ENCODE results near the gene POTEC.
"Not testable (repeated sequence)": the region's sequence is repeated elsewhere in the genome, so short reads cannot be mapped to it uniquely, and the experiment has no call there.

The POTEC gene

DNA sequence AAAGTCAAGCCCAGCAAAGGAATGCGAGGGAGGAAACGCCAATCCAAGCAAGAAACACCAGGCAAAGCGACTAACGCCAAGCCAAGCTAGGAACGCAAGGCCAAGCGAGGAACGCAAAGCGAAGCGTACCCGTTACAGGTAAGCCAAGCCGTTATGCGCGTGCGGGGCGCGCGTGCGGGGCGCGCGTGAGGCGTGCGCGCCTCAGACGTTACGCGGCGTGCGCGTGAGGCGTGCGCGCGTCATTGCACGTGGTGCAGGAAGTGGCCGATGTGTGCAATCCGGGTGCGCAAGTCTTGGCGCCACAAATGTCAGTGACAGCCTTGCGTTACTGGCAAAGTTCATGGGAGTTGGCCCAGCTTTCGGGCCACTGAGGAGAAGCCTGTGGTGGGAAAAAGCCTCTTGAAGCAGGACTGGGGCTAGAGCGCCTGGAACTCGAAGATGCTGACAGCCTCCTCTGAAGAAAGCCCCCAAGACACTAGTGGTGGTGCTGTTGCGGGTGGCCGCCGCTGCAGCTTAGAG is at the start of gene POTEC:
Gene POTEC, minus strand, starts transcription at position 155 of the 519 bp plus-strand sequence. CDS start 454 bp downstream, outside the sequence.
- in situ Hi-C loops (cut with MboI; ENCODE audit: low sequenced_read_pairs): not testable (repeated sequence)

DNA sequence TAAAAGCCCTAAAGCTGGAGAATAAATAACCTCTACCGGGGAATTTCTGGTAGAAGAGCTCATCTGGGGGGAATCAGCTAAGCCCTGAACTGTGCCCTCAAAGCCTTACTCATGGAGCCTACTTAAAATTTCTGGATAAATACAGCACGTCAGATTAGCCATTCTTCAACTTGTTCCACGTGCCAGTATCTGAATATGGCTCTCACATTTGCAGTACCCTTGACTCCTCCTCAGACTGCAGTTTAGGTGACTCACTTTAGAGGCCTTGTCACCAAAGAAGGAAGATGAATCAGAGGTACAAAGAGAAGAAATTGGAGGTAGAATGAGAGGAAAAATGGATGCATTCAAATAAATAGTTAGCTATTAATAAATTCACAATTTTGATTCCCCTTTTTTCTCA is 34.6 kb upstream of the POTEC start:
- in situ Hi-C loops (cut with MboI; ENCODE audit: low sequenced_read_pairs): no loop called here

DNA sequence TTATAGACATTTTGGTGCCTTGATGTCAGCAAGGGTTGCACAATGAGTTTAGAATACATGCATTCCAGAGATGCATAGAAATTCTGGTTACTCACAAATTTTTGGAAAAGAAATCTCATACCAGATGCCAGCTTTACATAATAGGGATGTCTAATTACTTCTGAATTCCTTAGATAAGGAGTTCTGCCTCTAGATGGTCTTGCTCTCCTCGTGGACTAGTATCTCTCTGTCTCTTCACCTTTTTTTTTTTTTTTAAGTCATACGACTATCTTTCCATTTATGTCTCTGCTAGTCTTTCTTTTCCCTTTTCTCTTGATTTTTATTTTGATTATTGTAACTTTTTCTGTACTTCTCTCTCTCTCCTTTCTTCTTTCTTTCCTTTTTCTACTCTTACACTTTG is 16.1 kb upstream of the POTEC start:
- in situ Hi-C loops (cut with MboI; ENCODE audit: low sequenced_read_pairs): not testable (repeated sequence)

DNA sequence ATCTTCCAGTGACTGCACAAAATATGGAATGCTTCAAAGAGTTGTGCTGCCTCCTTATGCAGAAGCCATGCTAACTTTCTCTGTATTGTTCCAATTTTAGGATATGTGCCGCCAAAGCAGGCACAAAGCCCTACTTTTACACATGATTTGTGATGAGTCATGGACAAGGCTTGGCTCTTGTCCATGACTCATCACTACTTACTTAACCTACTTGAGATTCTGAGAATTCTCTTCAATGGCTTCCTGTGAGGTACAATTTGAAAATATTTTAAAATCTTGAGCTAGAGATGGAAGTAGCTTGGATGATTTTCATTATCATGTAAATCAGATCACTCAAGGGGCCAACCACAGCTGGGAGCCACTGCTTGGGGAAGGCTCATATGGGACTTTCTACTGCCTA is 11.7 kb downstream of the POTEC start:
- in situ Hi-C loops (cut with MboI; ENCODE audit: low sequenced_read_pairs): not testable (repeated sequence)

DNA sequence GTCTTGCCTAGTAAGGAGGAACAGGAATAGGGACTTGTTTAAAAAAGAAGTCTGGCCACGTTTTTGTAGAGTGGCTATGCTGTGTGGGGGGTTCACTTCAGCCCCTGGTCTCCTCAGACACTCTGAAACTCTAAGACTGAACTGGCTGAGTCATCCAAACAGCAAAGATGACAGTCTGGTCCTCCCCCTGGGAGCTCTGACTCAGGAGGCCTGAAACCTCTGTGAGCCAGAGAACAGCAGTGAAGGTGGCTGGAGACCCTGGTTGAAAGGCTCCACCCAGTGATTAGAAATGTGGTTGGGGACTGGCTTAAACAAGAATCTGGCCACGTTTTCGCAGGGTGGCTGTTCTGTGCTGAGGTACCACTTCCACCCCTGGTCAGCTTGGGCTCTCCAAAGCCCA is 32.7 kb downstream of the POTEC start:
- in situ Hi-C loops (cut with MboI; ENCODE audit: low sequenced_read_pairs): not testable (repeated sequence)

DNA sequence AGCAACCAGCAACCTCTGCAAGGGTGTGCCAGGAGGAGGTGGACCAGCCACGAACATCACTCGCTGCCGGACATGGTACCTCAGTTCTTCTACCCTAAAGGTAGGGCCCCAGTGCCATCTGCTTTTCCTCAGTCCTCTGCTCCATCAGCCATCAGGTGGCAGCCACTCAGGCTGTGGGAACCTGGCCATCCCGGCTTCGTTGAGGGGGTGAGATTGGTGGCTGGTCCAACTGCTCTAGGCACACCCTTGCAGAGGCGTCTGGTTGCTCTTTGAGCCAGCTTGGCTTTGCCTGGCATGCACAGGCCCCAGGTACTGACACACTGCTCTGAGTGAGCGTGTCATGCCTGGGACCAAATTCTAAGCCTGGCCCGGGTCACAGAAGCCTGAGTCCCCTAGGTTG is 39.7 kb downstream of the POTEC start:
- in situ Hi-C loops (cut with MboI; ENCODE audit: low sequenced_read_pairs): not testable (repeated sequence)

DNA sequence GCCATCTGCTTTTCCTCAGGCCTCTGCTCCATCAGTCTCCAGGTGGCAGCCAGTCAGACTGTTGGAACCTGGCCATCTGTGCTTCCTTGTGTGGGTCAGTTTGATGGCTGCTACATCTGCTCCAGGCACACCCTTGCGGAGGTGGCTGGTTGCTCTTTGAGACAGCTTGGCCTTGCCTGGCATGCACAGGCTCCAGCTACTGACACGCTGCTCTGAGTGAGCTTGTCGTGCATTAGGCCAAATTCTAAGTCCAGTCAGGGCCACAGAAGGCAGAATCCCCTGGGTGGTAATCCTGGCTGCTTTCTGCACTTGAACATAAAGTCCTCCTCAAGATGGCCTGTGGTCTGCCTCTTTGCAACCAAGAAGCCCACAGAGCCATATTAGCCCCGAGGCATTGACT is 41.5 kb downstream of the POTEC start:
- in situ Hi-C loops (cut with MboI; ENCODE audit: low sequenced_read_pairs): not testable (repeated sequence)

DNA sequence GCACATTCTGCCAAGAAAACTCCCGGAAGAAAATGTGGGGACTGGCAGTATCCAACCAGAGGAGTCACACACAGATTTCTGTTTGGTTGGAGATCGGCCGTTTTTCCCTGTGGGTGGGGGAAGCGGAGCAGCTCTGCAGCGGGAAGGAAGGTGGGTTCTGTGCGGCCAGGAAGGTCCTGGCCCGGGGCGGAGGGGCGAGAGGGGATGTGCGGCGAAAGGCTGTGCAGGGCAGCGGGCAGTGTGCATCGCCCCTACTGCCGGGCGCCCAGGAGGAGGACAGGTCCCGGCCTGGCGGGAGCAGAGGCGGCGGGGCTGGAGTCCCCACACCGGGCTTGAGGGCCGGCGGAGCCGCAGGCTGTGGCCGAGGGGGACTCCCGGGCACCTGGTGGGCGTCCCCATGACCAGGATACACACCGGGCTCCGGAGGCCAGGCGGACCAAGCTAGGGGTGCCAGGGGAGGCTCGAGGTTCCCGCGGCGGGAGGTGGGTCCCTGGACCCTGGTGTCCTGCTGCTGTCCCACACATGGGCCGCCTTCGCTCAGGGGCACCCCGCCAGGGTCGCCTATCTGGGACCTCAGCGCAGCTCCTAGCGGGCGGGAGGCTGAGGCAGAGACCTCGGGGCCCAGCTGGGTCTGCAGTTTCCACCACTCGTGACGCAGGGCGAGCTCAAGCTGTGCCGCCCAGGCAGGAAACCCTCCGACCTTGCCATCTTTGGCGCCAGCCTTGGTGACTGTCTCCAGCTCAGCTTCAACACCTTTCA is 54.0 kb downstream of the POTEC start:
- in situ Hi-C loops (cut with MboI; ENCODE audit: low sequenced_read_pairs): not testable (repeated sequence)

DNA sequence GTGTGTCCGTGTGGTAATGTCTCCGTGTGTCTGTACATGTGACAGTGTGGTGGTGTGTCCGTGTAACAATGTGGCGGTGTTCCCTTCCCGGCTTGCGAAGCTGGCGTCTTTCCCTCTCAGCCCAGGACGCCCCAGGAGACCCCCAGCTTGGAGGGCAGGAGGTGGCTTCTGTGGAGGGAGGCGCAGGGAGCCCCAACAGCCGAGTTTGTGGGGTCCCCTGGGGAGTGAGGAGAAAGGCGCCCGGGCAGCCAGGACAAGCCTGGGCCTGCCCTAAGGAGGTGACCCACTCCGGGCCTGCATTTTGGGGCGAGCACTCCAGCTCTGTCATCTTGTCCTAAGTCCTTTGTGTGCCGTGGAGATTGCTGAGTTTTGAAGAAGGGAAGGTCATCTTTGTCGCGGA is 54.6 kb downstream of the POTEC start:
- in situ Hi-C loops (cut with MboI; ENCODE audit: low sequenced_read_pairs): not testable (repeated sequence)

DNA sequence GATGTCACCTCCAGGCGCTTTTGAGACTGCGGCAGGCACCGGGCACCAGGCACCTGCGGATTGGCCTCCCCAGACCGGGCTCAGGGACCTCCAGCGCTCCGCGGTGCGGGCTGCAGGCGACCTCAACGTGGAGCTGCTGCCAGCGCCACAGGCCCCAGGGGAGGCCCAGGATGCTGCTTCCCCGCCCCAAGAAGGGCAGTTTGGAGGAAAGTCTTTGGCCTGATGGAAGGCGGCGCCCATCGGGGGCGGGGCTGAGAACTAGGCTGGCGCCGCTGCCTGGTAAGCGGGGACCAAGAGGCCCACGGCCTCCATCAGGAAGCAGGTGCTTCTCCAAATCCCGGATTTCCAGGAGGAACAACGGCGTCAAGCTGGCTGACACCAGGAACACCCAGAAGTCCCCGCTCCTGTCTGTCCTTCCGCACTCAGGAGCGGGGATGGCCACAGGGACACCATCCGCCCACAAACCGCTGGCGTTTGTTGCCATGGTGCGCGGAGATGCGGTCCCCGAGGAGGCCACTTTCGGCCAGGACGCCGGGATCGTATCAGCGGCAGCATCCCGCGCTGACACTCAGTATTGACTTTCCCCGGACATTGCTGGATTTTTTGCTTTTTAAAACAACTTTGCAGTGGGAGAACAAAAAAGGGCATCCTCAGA is 56.3 kb downstream of the POTEC start:
- in situ Hi-C loops (cut with MboI; ENCODE audit: low sequenced_read_pairs): not testable (repeated sequence)

DNA sequence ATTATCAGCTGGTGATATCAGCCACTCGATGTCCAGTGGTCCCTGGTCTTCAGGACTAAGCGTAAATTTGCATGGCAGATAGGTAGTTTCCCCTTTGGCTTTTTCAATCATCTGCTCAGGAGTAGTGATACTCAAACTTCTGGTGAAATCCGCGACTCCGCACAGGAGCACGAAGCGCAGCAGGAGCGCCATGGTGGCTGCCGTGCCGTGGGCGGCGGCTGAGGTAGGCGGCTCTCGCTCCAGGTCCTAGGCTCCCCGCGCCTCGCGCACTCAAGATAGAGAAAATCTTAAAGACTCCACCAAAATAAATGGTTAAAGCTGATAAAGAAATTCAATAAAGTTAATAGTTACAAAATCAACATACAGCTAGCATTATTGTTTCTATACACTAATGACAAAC is 64.3 kb downstream of the POTEC start:
- in situ Hi-C loops (cut with MboI; ENCODE audit: low sequenced_read_pairs): not testable (repeated sequence)

DNA sequence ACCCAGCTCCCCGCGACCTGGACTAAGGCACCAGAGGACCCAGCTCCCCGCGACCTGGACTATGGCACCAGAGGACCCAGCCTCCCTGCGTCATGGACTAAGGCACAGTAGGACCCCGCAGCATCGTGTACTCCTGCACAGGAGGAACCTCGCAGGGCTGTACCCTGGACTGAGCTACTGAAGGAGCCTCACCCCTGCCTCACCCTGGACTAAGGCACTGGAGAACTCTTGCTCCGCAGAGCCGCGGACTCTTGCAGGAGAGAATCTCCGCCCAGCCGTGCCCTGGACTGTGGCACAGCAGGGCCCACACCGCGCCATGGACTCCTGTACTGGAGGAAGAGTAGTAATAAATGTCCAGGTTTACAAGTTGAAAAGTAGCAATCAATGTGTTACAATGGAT is 67.9 kb downstream of the POTEC start:
- in situ Hi-C loops (cut with MboI; ENCODE audit: low sequenced_read_pairs): not testable (repeated sequence)

DNA sequence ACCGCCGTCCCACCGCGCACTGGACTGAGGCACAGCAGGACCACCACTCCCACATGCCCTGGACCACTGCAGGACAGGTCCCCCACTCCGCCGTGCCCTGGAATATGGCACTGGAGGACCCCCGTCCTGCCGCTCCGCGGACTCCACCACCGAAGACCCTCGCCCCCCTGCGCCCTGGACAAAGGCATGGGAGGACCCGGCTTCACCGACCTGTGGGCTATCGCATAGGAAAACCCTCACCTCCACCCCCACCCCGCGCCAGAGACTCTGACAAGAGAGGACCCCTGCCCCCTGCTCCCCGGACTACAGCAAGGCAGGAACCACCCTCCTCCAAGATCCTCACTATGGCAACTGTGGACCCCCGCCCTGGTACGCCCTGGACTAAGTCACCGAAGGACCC is 68.6 kb downstream of the POTEC start:
- in situ Hi-C loops (cut with MboI; ENCODE audit: low sequenced_read_pairs): not testable (repeated sequence)

DNA sequence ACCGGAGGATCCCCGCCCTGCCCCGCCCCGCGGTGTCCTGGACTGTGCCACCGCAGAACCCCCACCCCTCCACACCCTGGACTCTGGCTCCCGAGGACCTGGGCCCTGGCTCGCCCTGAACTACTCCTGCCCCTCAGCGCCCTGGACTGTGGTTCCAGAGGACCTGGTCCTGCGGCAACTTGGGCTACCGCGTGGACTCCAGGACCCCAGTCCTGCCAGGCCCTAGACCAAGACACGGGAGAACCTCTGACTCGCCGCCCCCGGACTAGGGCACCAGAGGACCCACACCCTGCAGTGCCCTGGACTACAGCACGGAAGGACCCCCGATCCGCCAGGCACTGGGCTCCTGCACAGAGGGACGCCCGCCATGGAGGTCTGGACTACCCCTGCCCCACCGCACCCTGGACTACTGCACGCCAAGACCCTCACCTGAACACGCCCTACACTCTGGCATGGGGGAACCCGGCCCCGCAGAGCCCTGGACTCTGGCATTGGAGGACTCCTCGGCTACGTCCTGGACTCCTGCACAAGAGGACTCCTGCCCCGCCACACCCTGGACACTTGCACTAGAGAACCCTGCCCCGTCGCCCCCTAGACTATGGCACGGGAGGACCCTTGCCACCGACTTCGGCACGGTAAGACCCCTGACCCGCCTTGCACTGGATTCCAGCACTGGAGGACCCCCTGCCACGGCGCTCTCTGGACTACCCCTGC is 69.2 kb downstream of the POTEC start:
- in situ Hi-C loops (cut with MboI; ENCODE audit: low sequenced_read_pairs): not testable (repeated sequence)

DNA sequence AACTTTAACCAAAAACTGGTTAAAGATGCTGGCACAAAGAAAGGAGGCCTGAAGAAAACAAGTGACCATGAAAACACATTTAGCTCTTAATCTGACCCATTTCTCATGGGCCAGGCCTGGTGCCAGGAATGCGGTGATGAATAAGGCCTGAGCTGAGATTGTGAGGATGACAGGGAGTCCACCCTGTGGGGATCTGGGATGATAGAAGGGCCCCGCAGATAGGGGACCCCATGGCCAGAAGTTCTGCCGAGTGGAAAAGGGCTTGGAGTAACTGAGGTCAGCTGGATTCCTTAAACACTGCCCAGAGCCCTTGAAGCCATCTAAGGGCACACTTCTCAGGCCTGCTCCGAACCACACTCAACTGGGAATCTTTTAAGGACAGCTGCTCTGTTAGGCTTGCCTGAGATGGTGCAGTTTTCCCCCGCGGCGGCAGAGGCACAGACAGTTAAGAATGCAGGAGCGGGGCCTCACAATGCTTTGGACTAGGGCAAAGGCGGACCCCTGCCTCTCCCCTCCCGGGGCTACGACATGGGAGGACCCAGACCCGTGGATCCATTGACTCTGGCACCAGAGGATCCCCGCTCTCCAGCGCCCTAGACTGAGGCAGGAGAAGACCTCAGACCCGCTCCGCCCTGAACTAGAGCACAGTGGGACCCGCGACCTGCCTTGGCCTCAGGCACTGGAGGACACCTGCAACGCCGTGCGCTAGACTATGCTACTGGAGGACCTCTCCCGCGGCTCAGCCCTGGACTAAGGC is 70.0 kb downstream of the POTEC start:
- in situ Hi-C loops (cut with MboI; ENCODE audit: low sequenced_read_pairs): not testable (repeated sequence)

DNA sequence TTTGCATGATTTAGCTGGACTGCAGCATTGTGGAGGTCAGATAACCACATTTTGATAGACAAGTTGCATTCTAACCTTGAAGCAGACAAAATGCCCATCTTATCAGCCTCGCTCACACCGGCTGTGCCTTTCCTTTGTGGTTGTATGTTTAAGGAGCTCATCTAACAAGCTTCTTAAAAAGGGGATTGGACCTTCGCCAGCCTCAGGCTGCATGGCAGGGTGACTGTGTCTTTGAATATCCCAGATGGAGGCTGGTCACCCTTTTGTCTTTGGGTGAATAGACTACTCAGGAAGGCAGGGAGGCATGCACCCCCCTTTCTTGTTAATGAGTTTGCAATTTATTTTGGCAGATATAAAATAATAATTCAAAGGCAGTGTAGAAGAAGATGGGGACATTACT is 72.1 kb downstream of the POTEC start:
- in situ Hi-C loops (cut with MboI; ENCODE audit: low sequenced_read_pairs): not testable (repeated sequence)

DNA sequence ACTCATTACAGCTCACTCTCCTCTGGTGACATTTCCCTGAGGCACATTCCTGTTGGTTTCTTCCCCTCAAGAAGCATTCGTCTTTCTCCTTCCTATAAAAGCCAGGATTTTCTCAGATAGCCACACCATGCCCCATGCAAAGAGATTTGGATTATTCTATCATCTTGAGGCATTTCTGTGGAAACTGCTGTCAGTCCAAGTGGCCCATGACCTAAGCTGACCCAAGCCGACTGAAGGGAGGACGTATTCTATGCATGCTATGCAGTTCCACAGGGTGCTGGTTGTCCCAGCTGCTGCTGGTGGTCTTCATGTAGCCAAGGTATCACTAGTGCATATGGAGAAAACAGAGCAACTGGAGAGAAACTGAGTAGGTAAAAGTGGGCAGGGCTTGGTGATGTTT is 73.0 kb downstream of the POTEC start:
- in situ Hi-C loops (cut with MboI; ENCODE audit: low sequenced_read_pairs): not testable (repeated sequence)

DNA sequence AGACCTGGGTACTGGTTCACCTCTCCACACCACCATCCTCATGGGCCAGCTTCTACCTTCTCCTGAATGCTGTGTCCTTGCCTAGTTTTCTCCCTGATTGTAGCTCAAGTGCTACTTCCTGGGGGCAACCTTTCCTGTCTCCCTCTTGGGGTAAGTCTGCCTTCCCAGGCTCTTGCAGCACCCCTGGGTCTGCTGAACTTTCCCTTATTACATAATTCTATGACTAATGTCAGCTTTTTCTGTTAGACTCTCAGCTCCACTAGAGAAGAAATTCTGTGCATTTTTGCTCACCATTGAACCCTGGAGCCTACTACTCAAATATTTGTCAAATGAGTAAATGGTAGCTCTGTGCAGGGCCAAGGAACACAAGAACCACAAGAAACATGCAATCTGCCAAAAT is 73.4 kb downstream of the POTEC start:
- in situ Hi-C loops (cut with MboI; ENCODE audit: low sequenced_read_pairs): not testable (repeated sequence)

DNA sequence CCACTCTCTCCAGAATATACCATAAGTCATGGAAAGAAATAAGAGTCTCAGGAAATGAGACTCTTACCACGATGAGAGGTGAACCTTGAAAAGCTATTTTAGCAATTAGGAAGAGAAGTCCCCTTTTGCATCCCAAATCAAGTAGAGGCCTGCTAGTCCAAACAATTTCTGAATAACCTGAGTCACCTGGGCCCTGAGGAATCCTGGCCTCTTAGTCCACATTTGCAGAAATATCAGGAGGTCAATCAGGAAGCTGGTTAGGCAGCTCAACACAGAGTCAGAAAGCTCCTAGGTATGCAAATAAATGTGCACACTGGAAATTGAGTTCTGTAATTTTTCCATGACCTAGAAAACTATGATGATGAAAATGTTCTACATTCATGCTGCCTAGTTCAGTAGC is 77.4 kb downstream of the POTEC start:
- in situ Hi-C loops (cut with MboI; ENCODE audit: low sequenced_read_pairs): not testable (repeated sequence)

All from hTERT RPE-1 (cell line).